Hematopoietic multipotent progenitor cell treated with erythropoietin and hydrocortisone succinate and interleukin-3 and kit ligand, for 4 days (in vitro differentiated cells): ENCODE data around the gene AURKA.
"Not testable (repeated sequence)": the region's sequence is repeated elsewhere in the genome, so short reads cannot be mapped to it uniquely, and the experiment has no call there.

ENCODE experiments used
- DNase-seq: peaks from one replicate; pipeline ENCODE4 v3.0.0-alpha.2; 2015

Gene AURKA

GRCh38 chr20:56420940-56421688 is 29.1 kb upstream of the AURKA start:
- peak; percentile 33 for DNase-seq

DNA sequence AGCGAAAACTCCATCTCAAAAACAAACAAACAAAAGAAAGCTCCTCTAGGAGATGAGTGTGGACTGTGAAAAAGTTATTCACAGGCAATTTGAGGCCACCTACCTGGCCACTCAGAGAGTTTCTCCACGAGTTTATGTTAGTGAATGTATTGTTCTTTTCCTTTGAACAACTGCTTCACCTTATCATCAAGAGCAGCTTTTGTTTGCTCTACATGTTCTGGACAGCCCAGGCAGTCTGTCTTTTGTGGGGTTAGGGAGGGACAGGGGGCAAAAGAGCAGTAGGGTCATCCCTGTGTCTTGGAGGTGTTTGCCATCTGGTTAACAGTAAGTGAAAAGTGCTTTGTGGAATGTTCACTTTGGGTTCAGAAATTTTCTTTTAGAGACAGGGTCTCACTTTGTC is 28.0 kb upstream of the AURKA start:
- DNase-seq, result peak; percentile 32

GRCh38 chr20:56418385-56418861 is 26.4 kb upstream of the AURKA start:
- peak; percentile 48 for DNase-seq

- no peak for DNase-seq
Observed at GRCh38 chr20:56417911-56418310, 25.9 kb upstream of the AURKA start.

GRCh38 chr20:56417402-56417801 is 25.4 kb upstream of the AURKA start:
- no peak for DNase-seq

DNA sequence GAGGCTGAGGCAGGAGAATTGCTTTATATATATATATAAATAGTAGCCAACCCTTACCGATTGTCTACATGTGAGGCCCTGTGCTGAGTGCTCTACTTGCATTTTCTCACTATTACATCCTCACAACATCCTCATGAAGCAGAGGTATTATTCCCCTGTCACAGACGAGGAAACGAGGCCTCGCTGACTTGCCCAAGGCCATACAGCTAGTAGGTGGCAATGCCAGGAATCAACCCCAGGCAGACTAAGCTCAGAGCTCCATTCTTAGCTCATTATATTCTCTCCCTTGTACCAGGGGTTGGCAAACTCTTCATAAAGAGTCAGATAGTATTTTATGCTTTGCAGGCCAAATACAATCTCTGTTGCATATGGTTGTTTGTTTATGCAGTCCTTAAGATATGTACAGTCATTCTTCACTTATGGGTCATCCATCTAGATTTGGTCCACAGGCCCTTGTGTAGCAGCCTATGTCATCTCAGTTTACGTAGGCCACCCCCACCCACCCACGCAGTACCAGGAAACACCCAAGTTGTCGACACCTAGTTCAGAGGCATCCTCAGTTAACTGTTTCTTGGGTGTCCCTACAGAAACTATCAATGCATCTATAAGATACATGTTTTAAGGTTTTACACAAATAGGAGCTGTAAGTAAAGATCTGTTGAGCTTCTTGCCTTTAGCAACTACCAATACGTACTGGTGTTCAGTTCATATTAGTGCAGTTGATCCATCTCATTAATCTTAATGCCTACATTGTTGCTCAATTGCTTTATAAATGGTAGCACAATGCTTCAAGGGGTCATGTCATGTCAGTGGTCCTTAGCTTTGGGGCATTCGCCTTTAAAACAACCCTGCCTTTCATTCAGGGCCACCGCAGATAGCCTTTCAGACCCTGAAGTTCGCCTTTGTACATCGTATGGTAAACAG is 23.1 kb upstream of the AURKA start:
- no peak for DNase-seq

- no peak for DNase-seq
Observed at GRCh38 chr20:56412949-56413348, 20.9 kb upstream of the AURKA start.

DNA sequence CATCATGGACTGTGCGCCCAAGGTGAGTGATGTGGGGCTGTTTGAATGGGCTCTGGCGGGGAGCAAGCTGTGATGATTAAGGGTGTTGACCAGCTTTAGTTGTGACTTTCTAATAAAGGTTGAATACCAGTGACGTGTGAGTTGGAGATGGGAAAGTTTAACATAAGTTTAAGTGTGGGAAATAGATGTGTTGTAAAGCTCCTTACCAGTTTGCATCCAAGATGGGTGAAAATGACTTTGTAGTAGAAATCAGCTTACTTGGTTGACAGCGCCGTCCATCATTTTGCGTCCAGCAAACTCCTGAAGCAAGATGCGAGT is 20.4 kb upstream of the AURKA start:
- DNase-seq, result no peak

DNA sequence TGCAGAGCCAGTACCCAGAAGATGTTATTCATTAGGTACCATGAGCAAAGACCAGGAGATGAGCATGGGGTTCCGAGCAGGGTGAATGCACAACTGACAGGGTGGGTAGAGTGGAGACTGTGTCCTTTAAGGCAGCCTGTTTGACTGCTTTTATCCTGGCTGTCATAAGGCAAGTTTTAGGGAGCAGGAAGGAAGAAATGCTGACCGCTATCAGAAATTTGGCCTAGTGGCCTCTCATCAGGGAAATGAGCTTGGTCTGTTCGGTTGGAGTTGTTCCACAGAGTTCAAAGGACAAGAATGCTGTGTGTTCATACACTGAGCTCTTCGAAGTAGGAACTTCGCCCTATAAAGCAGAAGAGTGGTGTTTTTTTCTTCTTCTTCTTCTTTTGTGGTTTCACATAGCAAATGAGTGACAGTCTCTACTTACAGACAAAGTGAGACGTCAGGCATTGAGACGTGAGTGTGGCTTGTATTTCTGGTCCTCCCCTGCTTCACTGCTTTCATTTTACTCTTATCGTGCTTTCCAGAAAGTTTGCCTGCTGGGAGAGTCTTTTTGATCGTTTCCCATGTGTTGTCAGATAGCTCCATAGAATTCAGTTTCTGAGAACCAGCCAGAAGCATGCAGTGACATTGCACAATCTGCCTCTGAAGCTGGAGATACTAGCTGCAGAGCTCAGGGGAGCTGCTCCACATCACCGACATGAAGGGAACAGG is 19.9 kb upstream of the AURKA start, which contains the start of gene CASS4:
Gene CASS4 (plus strand): TSS at position 502 of the 714 bp plus-strand sequence. CDS start 199 bp downstream, at position 701.
- DNase-seq, result peak; percentile 96

DNA sequence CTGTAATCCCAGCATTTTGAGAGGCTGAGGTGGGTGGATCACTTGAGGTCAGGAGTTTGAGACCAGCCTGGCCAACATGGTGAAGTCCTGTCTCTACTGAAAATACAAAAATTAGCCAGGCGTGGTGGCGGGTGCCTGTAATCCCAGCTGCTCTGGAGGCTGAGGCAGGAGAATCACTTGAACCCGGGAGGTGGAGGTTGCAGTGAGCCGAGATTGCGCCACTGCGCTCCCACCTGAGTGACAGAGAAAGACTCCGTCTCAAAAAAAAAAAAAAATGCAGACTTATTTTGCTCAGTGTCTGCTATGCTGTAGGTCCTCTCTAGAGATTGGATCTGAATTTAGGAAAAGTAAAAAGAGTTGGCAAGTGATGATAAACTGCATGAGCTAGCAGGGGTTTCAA is 19.3 kb upstream of the AURKA start:
- DNase-seq, result not testable (repeated sequence)

DNA sequence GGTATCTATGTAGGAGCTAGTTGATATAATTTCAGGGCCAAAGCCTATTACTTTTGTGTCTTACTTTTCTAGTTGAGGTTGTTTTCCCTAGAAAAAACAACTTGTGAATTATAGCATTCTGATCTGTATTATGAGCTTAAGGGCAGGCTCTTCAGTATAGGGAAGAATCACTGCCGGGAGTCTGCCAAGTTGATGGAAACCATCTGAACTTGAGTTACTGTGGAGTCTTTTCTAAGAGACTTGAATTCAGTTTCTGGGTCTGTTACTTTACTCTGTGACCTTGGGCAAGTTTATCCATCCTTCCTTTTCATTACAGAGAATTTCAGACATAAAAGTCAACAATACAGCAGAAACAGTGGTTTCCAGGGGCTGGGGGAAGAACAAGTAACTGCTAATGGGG is 17.9 kb upstream of the AURKA start:
- DNase-seq, result no peak

DNA sequence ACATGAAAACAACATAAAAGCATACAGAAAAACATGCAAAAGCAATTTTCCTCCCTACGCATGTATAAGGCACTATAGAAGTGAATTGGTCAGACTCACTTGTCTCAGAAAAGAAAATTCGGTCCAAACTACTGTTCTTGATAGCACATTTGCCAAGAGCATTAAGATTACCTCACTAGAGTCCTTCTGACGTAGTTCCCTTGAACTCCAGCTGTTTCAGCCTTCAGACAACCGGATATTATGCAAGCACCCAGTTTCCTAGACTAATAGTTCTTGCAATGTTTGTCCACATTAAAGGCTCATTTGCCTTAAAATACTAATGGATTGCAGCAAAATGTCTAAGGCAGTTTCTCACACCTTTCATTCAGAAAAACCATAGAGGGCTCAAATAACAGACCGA is 17.5 kb upstream of the AURKA start:
- DNase-seq, result peak; percentile 56

DNA sequence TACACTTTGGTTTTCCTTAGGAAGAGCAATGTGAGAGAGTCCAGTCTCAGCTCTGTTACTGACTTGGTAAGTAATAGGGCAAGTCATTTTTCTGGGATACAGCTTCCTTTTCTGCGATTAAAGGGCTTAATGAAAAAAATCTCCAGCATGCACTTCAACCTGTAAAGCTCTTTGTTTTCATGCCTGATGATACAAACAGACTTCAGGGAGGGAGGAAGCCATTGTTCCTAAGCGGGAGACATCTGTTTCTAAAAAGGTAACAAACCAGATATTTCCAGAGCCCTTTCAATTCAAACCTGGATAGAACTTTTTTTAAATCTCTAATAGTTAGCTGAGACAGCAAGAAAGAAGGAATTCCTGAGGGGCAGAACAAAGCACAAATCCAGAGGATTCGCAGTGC is 14.9 kb upstream of the AURKA start:
- no peak for DNase-seq

- DNase-seq, result not testable (repeated sequence)
Observed at GRCh38 chr20:56405356-56405755, 13.3 kb upstream of the AURKA start.

DNA sequence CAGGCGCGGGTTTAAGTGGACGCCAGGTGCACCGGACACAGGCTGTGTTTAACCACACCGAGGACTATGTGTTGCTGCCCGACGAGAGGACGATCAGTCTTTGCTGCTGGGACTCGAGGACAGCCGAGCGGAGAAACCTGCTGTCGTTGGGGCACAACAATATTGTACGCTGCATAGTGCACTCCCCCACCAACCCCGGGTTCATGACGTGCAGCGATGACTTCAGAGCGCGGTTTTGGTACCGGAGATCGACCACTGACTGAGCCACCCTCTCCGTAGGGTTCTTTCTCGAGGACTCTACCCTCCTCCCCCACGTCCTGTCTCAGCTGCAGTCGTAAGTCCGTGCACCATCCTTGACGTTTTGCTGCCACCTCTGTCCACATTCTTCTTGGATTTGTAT is 11.4 kb upstream of the AURKA start:
- no peak for DNase-seq

- peak; percentile 90 for DNase-seq
Observed at GRCh38 chr20:56400001-56400640, 8.1 kb upstream of the AURKA start.

DNA sequence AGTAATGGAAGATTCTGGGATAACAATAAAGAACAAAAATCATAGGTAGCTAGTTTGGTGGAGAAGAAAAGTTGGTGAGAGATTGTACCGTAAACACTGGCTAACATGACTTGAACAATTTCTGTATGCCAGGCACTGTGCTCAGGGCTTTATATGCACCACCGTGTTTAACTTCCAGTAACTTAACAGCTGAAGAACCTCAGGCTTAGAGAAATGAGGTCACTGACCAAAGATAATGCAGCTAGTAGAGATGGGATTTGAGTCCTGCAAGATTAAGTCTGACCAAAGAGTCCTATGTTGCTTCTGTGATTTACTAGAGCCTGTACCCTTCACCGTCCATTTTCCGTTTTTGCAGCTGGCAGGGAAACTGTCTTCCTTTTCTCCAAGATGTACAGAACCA is 3.2 kb upstream of the AURKA start:
- no peak for DNase-seq

DNA sequence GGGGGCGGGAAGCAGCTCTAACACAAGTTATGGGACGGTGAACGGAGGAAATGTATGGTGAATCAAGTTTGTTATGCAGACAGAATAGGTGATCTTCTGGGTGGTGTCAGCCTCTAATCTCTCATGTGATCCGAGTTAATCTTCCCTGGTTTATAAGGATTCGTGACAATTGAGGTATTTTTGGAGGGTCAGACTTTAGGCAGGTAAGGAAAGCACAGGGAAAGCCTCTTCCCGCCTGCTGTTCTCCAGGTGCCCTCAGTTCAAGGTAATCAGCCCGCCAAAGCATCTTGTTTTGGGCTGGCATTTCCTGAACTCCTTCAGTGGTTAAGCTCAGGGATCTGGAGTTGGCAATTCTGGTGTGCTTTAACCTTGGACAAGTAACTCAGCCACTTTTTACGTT is 1.6 kb upstream of the AURKA start:
- no peak for DNase-seq

DNA sequence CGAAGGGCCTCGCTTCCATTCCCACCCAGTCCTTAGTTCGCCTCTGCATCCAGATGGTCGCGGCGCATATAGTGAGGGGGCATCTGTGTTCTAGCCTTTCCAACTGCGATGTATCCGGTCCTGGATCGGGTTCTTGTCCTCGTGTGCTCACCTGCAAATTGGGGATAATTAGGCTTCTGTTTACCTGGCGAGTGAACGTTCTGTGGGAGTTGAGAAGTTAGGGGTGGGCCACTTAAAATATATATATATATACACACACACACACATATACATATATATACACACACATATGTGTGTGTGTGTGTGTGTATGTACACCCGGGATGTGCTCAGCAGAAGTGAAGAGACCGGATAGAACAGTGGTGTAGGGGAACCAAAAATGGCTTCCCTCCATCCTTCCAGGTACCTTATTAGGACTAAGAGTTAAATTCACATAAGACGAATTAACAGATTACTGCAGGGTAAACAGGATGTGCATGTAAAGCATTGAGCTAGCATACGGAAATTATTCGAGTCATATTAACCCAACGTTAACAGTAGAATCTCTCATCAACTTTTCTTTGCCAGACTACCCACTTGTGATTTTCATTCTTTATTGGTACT is 967 bp upstream of the AURKA start:
- peak; percentile 55 for DNase-seq

GRCh38 chr20:56391596-56392131 is 351 bp downstream of the AURKA start:
- DNase-seq, result peak; percentile 43

- no peak for DNase-seq
Observed at GRCh38 chr20:56391037-56391436, 978 bp downstream of the AURKA start.

DNA sequence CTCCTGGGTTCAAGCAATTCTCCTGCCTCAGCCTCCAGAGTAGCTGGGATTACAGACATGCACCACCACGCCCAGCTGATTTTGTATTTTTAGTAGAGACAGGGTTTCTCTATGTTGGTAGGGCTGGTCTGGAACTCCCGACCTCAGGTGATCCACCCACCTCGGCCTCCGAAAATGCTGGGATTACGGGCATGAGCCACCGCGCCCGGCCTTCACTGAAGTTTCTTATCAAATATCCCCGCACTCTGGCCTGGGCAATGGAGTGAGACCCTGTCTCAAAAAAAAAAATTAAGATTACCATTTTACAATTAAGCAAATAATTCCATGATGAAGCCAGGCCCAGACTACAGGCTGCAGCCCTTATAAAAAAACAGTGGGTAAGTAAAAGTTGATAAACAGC is 1.6 kb downstream of the AURKA start:
- not testable (repeated sequence) for DNase-seq
